ENCODE measurements around the gene ATP6V0B. TPM values are rescaled to one million over a fixed set of nuclear protein-coding genes. Genes with fewer than 3 reads are reported as not detected.

ATP6V0B gene
- total and polyA plus RNA-seq, 2 experiments from 2014 or later = 112 to 142 TPM

- 0 out of 2 replicates have a peak, but pooled peaks cover under 1% of the 10 kb centered on the region for H3K36me3 ChIP-seq (ENCODE audit: insufficient read depth)
- H3K27me3 Mint-ChIP-seq (ENCODE audit: insufficient read depth, low read depth, poor library complexity) = peaks cover 38% of the 10 kb centered on the region
- 0 out of 2 replicates have a peak overlapping the region, but pooled peaks have one; percentile 27 for H3K4me2 ChIP-seq
- peaks cover 7% of the 10 kb centered on the region; the same call in 1 of the 2 replicates for H3K27me3 ChIP-seq (ENCODE audit: insufficient read depth)
- no peaks in the 10 kb centered on the region for H4K20me1 ChIP-seq (replicated peaks; ENCODE audit: insufficient read depth)
- peaks cover 18% of the 10 kb centered on the region for H3F3A ChIP-seq (replicated peaks; ENCODE audit: low read depth)
- H3K9me2 ChIP-seq (ENCODE audit: insufficient read depth) = no peaks in the 10 kb centered on the region
- no peak overlapping the region; the same call in 2 of the 3 replicates for H3K4me3 Mint-ChIP-seq
- peaks cover 20% of the 10 kb centered on the region for H3K36me3 Mint-ChIP-seq (ENCODE audit: low read depth)
- no peaks in the 10 kb centered on the region for H3K79me2 ChIP-seq (replicated peaks; ENCODE audit: insufficient read depth)
- DNase-seq (ENCODE audit: low spot score) (peak; percentile 87), ATAC-seq (peak; percentile 50)
- H3K27ac ChIP-seq (ENCODE audit: low read depth) = no peak overlapping the region
- no peak overlapping the region for H3K4me3 ChIP-seq
- H3K27ac Mint-ChIP-seq = no peak overlapping the region; the same call in 1 of the 2 replicates
- no peak for TF ChIP-seq EZH2phosphoT487 (IDR thresholded peaks at IDR 0.05; ENCODE audit: unreplicated experiment)
- no peak for TF ChIP-seq ZNF114 (CRISPR knock-in tag; IDR thresholded peaks at IDR 0.05)
- no peak for TF ChIP-seq STAT1 (IDR thresholded peaks at IDR 0.05; ENCODE audit: unreplicated experiment)
- no peak for TF ChIP-seq EZH2 (IDR thresholded peaks at IDR 0.05; ENCODE audit: low read depth, unreplicated experiment)
- no peak for TF ChIP-seq ETS1 (IDR thresholded peaks at IDR 0.05)
- TF ChIP-seq REST (IDR thresholded peaks at IDR 0.05; ENCODE audit: unreplicated experiment) = no peak
- no peak for TF ChIP-seq JUNB (IDR thresholded peaks at IDR 0.05; ENCODE audit: unreplicated experiment)
- TF ChIP-seq ZNF331 (CRISPR knock-in tag; IDR thresholded peaks at IDR 0.05; ENCODE audit: low read depth) = no peak
- TF ChIP-seq CREB1 (CRISPR knock-in tag; IDR thresholded peaks at IDR 0.05; ENCODE audit: low read depth) = peak; percentile 24; the same call in 1 of the 2 replicates
- peak; percentile 59 to 85 for TF ChIP-seq CTCF (conservative IDR thresholded peaks at IDR 0.05; ENCODE audit: low read depth in 2 of 2)
- TF ChIP-seq NANOG (IDR thresholded peaks at IDR 0.05; ENCODE audit: borderline replicate concordance) = no peak
- TF ChIP-seq POLR2AphosphoS5 (IDR thresholded peaks at IDR 0.05; ENCODE audit: low read depth) = peak; percentile 32
- TF ChIP-seq ZNF462 (CRISPR knock-in tag; IDR thresholded peaks at IDR 0.05) = no peak
- no peaks in the 10 kb centered on the region for H3K9me3 Mint-ChIP-seq
- H2AFZ ChIP-seq = no peak overlapping the region
- peaks cover 33% of the 10 kb centered on the region for H3K4me1 Mint-ChIP-seq
- peaks cover 10% of the 10 kb centered on the region for H3K4me1 ChIP-seq (ENCODE audit: insufficient read depth)
Observed at GRCh38 chr1:43994794-43995790, 20.3 kb downstream of the ATP6V0B start.
